ENCODE results near the gene MXRA8.

GRCh38 chr1:1313500-1314236 is 44.7 kb downstream of the MXRA8 start:
- TF ChIP-seq CTCF (IDR thresholded peaks at IDR 0.05; ENCODE audit: low read depth, low read length) (no peak), POLR2A (IDR thresholded peaks at IDR 0.05; ENCODE audit: extremely low read depth, insufficient read length) (peak; percentile 6), MAX (IDR thresholded peaks at IDR 0.05; ENCODE audit: low read depth, low read length) (no peak), MYC (IDR thresholded peaks at IDR 0.05; ENCODE audit: low read depth, low read length) (no peak)
